ENCODE results near the gene SHROOM3. TPM values are rescaled to one million over a fixed set of nuclear protein-coding genes. Genes with fewer than 3 reads are reported as not detected.

Gene SHROOM3
- total and polyA plus RNA-seq, 2 of the 13 experiments (the other 11 are each of a cell fraction or from before 2014, with no cell fraction given) = 0.01 TPM; not detected in 1

- TF ChIP-seq ATF7 (IDR thresholded peaks at IDR 0.05) (no peak), ATF7 (CRISPR knock-in tag; IDR thresholded peaks at IDR 0.05) (no peak), FOXA3 (CRISPR knock-in tag; IDR thresholded peaks at IDR 0.05) (peak; percentile 39), NCOA2 (CRISPR knock-in tag; IDR thresholded peaks at IDR 0.05) (no peak), ZNF644 (CRISPR knock-in tag; IDR thresholded peaks at IDR 0.05; ENCODE audit: low read depth) (0 out of 2 replicates have a peak, but pooled peaks have one; percentile 22), ZNF546 (CRISPR knock-in tag; conservative IDR thresholded peaks at IDR 0.05) (no peak), CHD2 (IDR thresholded peaks at IDR 0.05; ENCODE audit: low read depth, low read length) (no peak), ZNF792 (CRISPR knock-in tag; IDR thresholded peaks at IDR 0.05) (no peak), PHF21A (CRISPR knock-in tag; IDR thresholded peaks at IDR 0.05) (peak; percentile 43; the same call in 1 of the 2 replicates), SRY (CRISPR knock-in tag; IDR thresholded peaks at IDR 0.05) (no peak), BCL6 (CRISPR knock-in tag; IDR thresholded peaks at IDR 0.05) (peak; percentile 42; the same call in 1 of the 2 replicates), MZF1 (CRISPR knock-in tag; IDR thresholded peaks at IDR 0.05; ENCODE audit: borderline replicate concordance) (no peak), ZNF326 (CRISPR knock-in tag; IDR thresholded peaks at IDR 0.05; ENCODE audit: borderline replicate concordance) (no peak), ZNF670 (CRISPR knock-in tag; IDR thresholded peaks at IDR 0.05; ENCODE audit: borderline replicate concordance) (no peak), ZNF24 (IDR thresholded peaks at IDR 0.05) (no peak), FOXP4 (CRISPR knock-in tag; IDR thresholded peaks at IDR 0.05) (peak; percentile 29; the same call in 1 of the 2 replicates), ZFP37 (CRISPR knock-in tag; IDR thresholded peaks at IDR 0.05; ENCODE audit: borderline replicate concordance) (no peak), PRDM10 (CRISPR knock-in tag; IDR thresholded peaks at IDR 0.05; ENCODE audit: low read depth) (no peak), NR2F6 (IDR thresholded peaks at IDR 0.05) (peak; percentile 33; the same call in 1 of the 2 replicates), NR2F6 (CRISPR knock-in tag; IDR thresholded peaks at IDR 0.05) (no peak), ZNF777 (CRISPR knock-in tag; IDR thresholded peaks at IDR 0.05) (no peak), ZNF570 (CRISPR knock-in tag; IDR thresholded peaks at IDR 0.05; ENCODE audit: borderline replicate concordance) (no peak), NFE2L2 (IDR thresholded peaks at IDR 0.05; ENCODE audit: low read length) (no peak), ZNF768 (CRISPR knock-in tag; IDR thresholded peaks at IDR 0.05) (no peak), E2F1 (CRISPR knock-in tag; IDR thresholded peaks at IDR 0.05) (no peak)
Observed at GRCh38 chr4:76498550-76498949, 63.5 kb downstream of the SHROOM3 start (continued).

Measured in HepG2 (cell line).